Measurements from ENCODE around the gene CAPZA1.

Gene CAPZA1

GRCh38 chr1:112676543-112676942 is 56.9 kb downstream of the CAPZA1 start:
- DNase-seq (ENCODE audit: low read depth), result no peak

- DNase-seq (ENCODE audit: low read depth), result no peak
Observed at GRCh38 chr1:112677501-112677900, 57.9 kb downstream of the CAPZA1 start.

- no peak for DNase-seq (ENCODE audit: low read depth)
Observed at GRCh38 chr1:112678605-112679004, 59.0 kb downstream of the CAPZA1 start.

GRCh38 chr1:112685913-112686312 is 66.3 kb downstream of the CAPZA1 start:
- no peak for DNase-seq (ENCODE audit: low read depth)

- peak; percentile 43 for DNase-seq (ENCODE audit: low read depth)
Observed at GRCh38 chr1:112686417-112686816, 66.8 kb downstream of the CAPZA1 start.

GRCh38 chr1:112686835-112687234 is 67.2 kb downstream of the CAPZA1 start:
- no peak for DNase-seq (ENCODE audit: low read depth)

- no peak for DNase-seq (ENCODE audit: low read depth)
Observed at GRCh38 chr1:112687361-112687760, 67.7 kb downstream of the CAPZA1 start.

- DNase-seq (ENCODE audit: low read depth), result no peak
Observed at GRCh38 chr1:112687785-112688496, 68.3 kb downstream of the CAPZA1 start.

GRCh38 chr1:112688781-112689193 is 69.2 kb downstream of the CAPZA1 start:
- DNase-seq (ENCODE audit: low read depth), result no peak

GRCh38 chr1:112689196-112689841 is 69.7 kb downstream of the CAPZA1 start:
- no peak for DNase-seq (ENCODE audit: low read depth)

GRCh38 chr1:112689842-112690237 is 70.2 kb downstream of the CAPZA1 start:
- DNase-seq (ENCODE audit: low read depth), result no peak

GRCh38 chr1:112692681-112693080 is 73.0 kb downstream of the CAPZA1 start:
- DNase-seq (ENCODE audit: low read depth), result no peak

GRCh38 chr1:112693821-112694220 is 74.2 kb downstream of the CAPZA1 start:
- DNase-seq (ENCODE audit: low read depth), result no peak

- no peak for DNase-seq (ENCODE audit: low read depth)
Observed at GRCh38 chr1:112694363-112694929, 74.8 kb downstream of the CAPZA1 start.

GRCh38 chr1:112695276-112695675 is 75.6 kb downstream of the CAPZA1 start:
- no peak for DNase-seq (ENCODE audit: low read depth)

GRCh38 chr1:112696578-112697314 is 77.1 kb downstream of the CAPZA1 start:
- no peak for DNase-seq (ENCODE audit: low read depth)

- no peak for DNase-seq (ENCODE audit: low read depth)
Observed at GRCh38 chr1:112697781-112698201, 78.2 kb downstream of the CAPZA1 start.

GRCh38 chr1:112698366-112699310 is 79.0 kb downstream of the CAPZA1 start:
- no peak for DNase-seq (ENCODE audit: low read depth)

GRCh38 chr1:112699425-112700144 is 80.0 kb downstream of the CAPZA1 start:
- DNase-seq (ENCODE audit: low read depth), result no peak

GRCh38 chr1:112700290-112701226 is 80.9 kb downstream of the CAPZA1 start:
- peak; percentile 98 for DNase-seq (ENCODE audit: low read depth)

Data from EH (cell line).